Thyroid gland (tissue), 4 donors: ENCODE data around the gene ODAD3. TPM values are rescaled to one million over a fixed set of nuclear protein-coding genes. Genes with fewer than 3 reads are reported as not detected.

Experiments used
- DNase-seq, 2 donors: peaks; one replicate each; pipeline ENCODE4 v3.0.0-alpha.2; 2019
- H3K27ac ChIP-seq, 3 donors: fragments of 200-600 bp; sonication (generic); 1 replicate in 2 of 3; 2 replicates in 1 of 3; pipeline ENCODE4 v1.5.1; 2016 to 2019; ENCODE audit warnings: mild to moderate bottlenecking in 1 of 3, moderate library complexity in 1 of 3
- H3K27me3 ChIP-seq: fragments of 200-600 bp; sonication (generic); one replicate; pipeline ENCODE4 v1.5.1; 2019
- H3K36me3 ChIP-seq, 2 donors: fragments of 200-600 bp; sonication (generic); one replicate each; pipeline ENCODE4 v1.5.1; 2016 to 2019
- H3K4me1 ChIP-seq, 2 donors: fragments of 200-600 bp; sonication (generic); one replicate each; pipeline ENCODE4 v1.5.1; 2017 to 2019
- H3K4me3 ChIP-seq, 3 donors: fragments of 200-600 bp; sonication (generic); replicated peaks in 1 of 3; 1 replicate in 2 of 3; 2 replicates in 1 of 3; pipeline ENCODE4 v1.5.1; 2016; ENCODE audit warnings: mild to moderate bottlenecking in 1 of 3
- H3K9me3 ChIP-seq: fragments of 200-600 bp; sonication (generic); one replicate; pipeline ENCODE4 v1.5.1; 2017
- CTCF ChIP-seq, 6 experiments: fragments of 200-600 bp in 3 of 6; fragments of 450-650 bp in 3 of 6; sonication (generic) in 3 of 6; IDR thresholded peaks; one replicate each; pipeline ENCODE4 v1.5.1; 2016 to 2019; ENCODE audit warnings: antibody characterized with exemption in 6 of 6, mild to moderate bottlenecking in 2 of 6, inconsistent platforms in 1 of 6, moderate library complexity in 1 of 6
- POLR2A ChIP-seq, 2 donors: fragments of 450-650 bp; IDR thresholded peaks; one replicate each; pipeline ENCODE4 v1.6.1; 2017; ENCODE audit warnings: antibody characterized with exemption in 2 of 2, mild to moderate bottlenecking in 2 of 2, moderate library complexity in 1 of 2
- WGBS, 2 donors: methylation state at CpG; one replicate each; pipeline ENCODE4 v1.1.5; 2017; 5-methylcytosine and 5-hydroxymethylcytosine counted together
- intact Hi-C: fragments of 100-400 bp; cut with DNase I; formaldehyde crosslinking; loops from one replicate; pipeline ENCODE4 v1.15.1; 2023
- total RNA-seq, 4 donors: library from RNA; depleted of rRNA; stranded (reverse); fragments of >200 nt; gene quantifications; one replicate each; pipeline ENCODE4 v1.2.3, GENCODE V29; 2016

Gene ODAD3
- total RNA-seq, 4 donors from 2014 or later: 0.96 to 6.8 (median 3.8) TPM

DNA sequence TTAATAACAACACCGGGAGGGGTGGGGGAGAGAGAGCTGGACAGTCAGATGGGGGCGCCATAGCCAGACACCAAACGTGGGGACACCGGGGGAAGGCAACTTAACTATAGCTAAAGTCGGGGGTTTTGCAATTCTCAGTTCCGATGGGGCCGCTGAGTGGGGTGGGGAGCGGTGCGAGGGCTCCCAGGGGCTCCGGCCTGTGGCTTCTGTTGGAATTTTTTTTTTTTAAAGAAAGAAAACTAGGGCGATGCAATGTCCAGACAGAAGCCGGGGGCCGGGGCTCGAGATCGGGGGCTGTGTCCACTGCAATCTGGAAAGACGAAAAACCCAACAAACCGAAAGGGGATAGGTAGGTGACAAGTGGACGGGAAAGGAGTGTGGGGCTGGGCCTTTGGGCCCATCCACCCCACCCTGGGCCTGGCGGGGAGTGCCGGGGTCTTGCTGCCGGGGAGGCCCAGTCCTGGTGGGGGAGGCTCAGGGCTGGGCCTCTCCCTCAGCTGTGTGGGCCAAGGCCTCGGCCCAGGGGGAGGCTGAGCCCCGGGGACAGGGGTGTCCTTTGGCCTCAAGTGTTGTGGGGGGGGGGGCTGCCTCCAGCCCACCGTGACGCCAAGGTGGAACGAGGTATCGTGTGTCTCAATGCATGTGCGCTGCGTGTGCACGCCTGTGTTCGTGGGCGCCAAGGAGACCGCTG is 17.8 kb upstream of the ODAD3 start:
- no peaks in the 10 kb centered on the region for H3K9me3 ChIP-seq
- H3K4me1 ChIP-seq: no peaks in the 10 kb centered on the region
- no peak overlapping the region for H3K4me3 ChIP-seq
- H3K36me3 ChIP-seq: peaks cover 21% of the 10 kb centered on the region in 2 donors
- no peak for DNase-seq
- H3K27me3 ChIP-seq: no peaks in the 10 kb centered on the region
- no peak for TF ChIP-seq POLR2A (IDR thresholded peaks at IDR 0.05)
- no peak for TF ChIP-seq CTCF (IDR thresholded peaks at IDR 0.05)
- no peak overlapping the region for H3K27ac ChIP-seq
- 73 to 78% methylated on average over 31 of the region's 33 CpGs for WGBS, 2 donors
- intact Hi-C loops: no loop called here

GRCh38 chr19:11451871-11452619 is 17.1 kb upstream of the ODAD3 start:
- intact Hi-C loops: no loop called here
- WGBS, 2 donors: 38 to 44% methylated on average over 24 to 25 of the region's 25 CpGs

DNA sequence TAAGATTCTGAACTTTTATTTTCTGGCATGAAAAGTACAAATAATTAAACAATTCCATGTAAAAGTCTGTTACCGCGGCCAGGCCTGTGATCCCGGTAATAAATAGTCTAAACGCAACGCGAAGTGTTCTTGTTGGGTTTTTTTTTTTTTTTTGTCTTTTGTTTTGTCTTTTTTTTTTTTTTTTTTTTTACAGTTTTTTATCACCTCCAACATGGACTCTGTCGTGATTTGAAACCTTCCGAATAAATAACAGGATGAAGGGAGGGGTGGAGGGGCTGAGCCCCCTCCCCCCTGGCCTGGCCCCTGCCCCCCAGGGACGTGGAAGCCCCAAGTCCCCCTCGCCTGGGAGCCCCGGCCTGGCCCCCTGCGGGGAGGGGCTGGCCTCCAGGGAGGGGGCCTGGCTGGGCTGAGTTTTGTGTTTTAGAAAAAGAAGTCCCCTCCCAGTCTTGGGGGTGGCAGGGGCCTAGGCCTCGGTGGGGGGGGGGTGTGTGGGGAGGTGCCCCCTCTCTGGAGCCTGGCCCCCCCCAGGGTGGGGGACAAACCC is 16.5 kb upstream of the ODAD3 start:
- Histone ChIP-seq H3K4me1 (no peaks in the 10 kb centered on the region), H3K4me3 (no peak overlapping the region), H3K27ac (no peak overlapping the region), H3K27me3 (no peaks in the 10 kb centered on the region), H3K9me3 (no peaks in the 10 kb centered on the region), H3K36me3 (peaks cover 31% of the 10 kb centered on the region in 2 donors)
- no peak for DNase-seq
- intact Hi-C loops: no loop called here
- TF ChIP-seq CTCF (IDR thresholded peaks at IDR 0.05) (no peak), POLR2A (IDR thresholded peaks at IDR 0.05) (no peak)
- 52 to 68% methylated on average over 11 to 12 of the region's 13 CpGs for WGBS, 2 donors

More at GRCh38 chr19:11451871-11452619, 17.1 kb upstream of the ODAD3 start:
- TF ChIP-seq CTCF (IDR thresholded peaks at IDR 0.05): no peak
- Histone ChIP-seq H3K36me3 (peaks cover 28% of the 10 kb centered on the region in 2 donors), H3K4me3 (no peak overlapping the region), H3K27me3 (no peaks in the 10 kb centered on the region), H3K9me3 (no peaks in the 10 kb centered on the region), H3K4me1 (no peaks in the 10 kb centered on the region), H3K27ac (no peak overlapping the region)
- no peak for DNase-seq

GRCh38 chr19:11450570-11451326 is 15.8 kb upstream of the ODAD3 start:
- Histone ChIP-seq H3K27me3 (no peaks in the 10 kb centered on the region), H3K4me3 (no peak overlapping the region), H3K9me3 (no peaks in the 10 kb centered on the region), H3K27ac (no peak overlapping the region), H3K36me3 (peaks cover 31 to 38% of the 10 kb centered on the region in 2 donors), H3K4me1 (no peaks in the 10 kb centered on the region)
- intact Hi-C loops: no loop called here
- DNase-seq: no peak
- TF ChIP-seq CTCF (IDR thresholded peaks at IDR 0.05): no peak
- TF ChIP-seq POLR2A (IDR thresholded peaks at IDR 0.05): no peak
- 90 to 94% methylated on average over 18 to 21 of the region's 21 CpGs for WGBS, 2 donors
